ENCODE data around the gene VTI1B.

GRCh38 chr14:67650151-67650550 lies 24.3 kb downstream of the VTI1B start:
- TF ChIP-seq CTCF (IDR thresholded peaks at IDR 0.05; ENCODE audit: insufficient read depth, low read length, poor library complexity, severe bottlenecking) = no peak
- no peak for TF ChIP-seq EZH2phosphoT487 (conservative IDR thresholded peaks at IDR 0.05; ENCODE audit: low read length)
